Caco-2 (cell line): ENCODE results near the gene AGFG1. TPM values are rescaled to one million over a fixed set of nuclear protein-coding genes. Genes with fewer than 3 reads are reported as not detected.

Source experiments
- BruUV-seq: library from RNA; stranded (reverse); fragments of 400-500 nt; replicated peaks from 2 replicates; lab custom pipeline; 2021; lab: Mats Ljungman, UMichigan
- CTCF ChIA-PET: fragments of 300-600 bp; sonication (Branson Sonifier 250); formaldehyde crosslinking; loops from one replicate; lab custom pipeline; 2022; ENCODE audit warnings: antibody characterized with exemption; lab: Charles Lee
- POLR2A ChIA-PET: fragments of 300-600 bp; sonication (Branson Sonifier 250); formaldehyde crosslinking; loops from one replicate; lab custom pipeline; 2022; ENCODE audit warnings: antibody characterized with exemption; lab: Charles Lee
- DNase-seq, 2 experiments: peaks; one replicate each; pipeline versions ENCODE4 v3.0.0 to v3.0.0-alpha.2; 2020 to 2022
- H3K27me3 ChIP-seq: replicated peaks from 2 replicates; pipeline ENCODE4 v1.6.0; 2011; ENCODE audit warnings: low read length; ENCODE audit not compliant: control insufficient read depth, insufficient read depth
- H3K36me3 ChIP-seq: 2 replicates; pipeline ENCODE4 v1.5.1; 2011; ENCODE audit warnings: low read length; ENCODE audit not compliant: control insufficient read depth, insufficient read depth
- H3K4me1 ChIP-seq: fragments of 250-450 bp; sonication (Bioruptor Pico); 2 replicates; pipeline ENCODE4 v1.5.1; 2020; ENCODE audit warnings: mild to moderate bottlenecking
- H3K4me3 ChIP-seq: 2 replicates; pipeline ENCODE4 v1.5.1; 2011; ENCODE audit warnings: low read depth, mild to moderate bottlenecking, control low read depth, low read length
- H3K9me3 ChIP-seq: fragments of 250-450 bp; sonication (Bioruptor Pico); 2 replicates; pipeline ENCODE4 v1.5.1; 2020; ENCODE audit warnings: mild to moderate bottlenecking, moderate library complexity
- H3K27ac Mint-ChIP-seq: one replicate; pipeline ENCODE4 v1.8.0; 2022; ENCODE audit warnings: mixed read lengths; ENCODE audit not compliant: unreplicated experiment
- H3K27me3 Mint-ChIP-seq: one replicate; pipeline ENCODE4 v1.8.0; 2022; ENCODE audit warnings: mixed read lengths; ENCODE audit not compliant: insufficient read depth, unreplicated experiment
- H3K36me3 Mint-ChIP-seq: one replicate; pipeline ENCODE4 v1.8.0; 2022; ENCODE audit warnings: mild to moderate bottlenecking, mixed read lengths; ENCODE audit not compliant: insufficient read depth, unreplicated experiment
- H3K4me1 Mint-ChIP-seq: one replicate; pipeline ENCODE4 v1.8.0; 2022; ENCODE audit warnings: low read depth, mixed read lengths; ENCODE audit not compliant: unreplicated experiment
- H3K4me3 Mint-ChIP-seq: one replicate; pipeline ENCODE4 v1.8.0; 2022; ENCODE audit warnings: mild to moderate bottlenecking, moderate library complexity, mixed read lengths; ENCODE audit not compliant: unreplicated experiment
- H3K9me3 Mint-ChIP-seq: one replicate; pipeline ENCODE4 v1.8.0; 2022; ENCODE audit warnings: mixed read lengths; ENCODE audit not compliant: unreplicated experiment
- CTCF ChIP-seq, 2 experiments: fragments of 200-600 bp in 1 of 2; IDR thresholded peaks; 1 replicate in 1 of 2; 2 replicates in 1 of 2; pipeline versions ENCODE4 v1.5.1 to v1.8.0; 2011 to 2022; ENCODE audit warnings: antibody characterized with exemption in 1 of 2, control low read depth in 1 of 2, inconsistent platforms in 1 of 2, low read depth in 1 of 2, low read length in 1 of 2, mild to moderate bottlenecking in 1 of 2, moderate library complexity in 1 of 2; ENCODE audit not compliant: insufficient read depth in 1 of 2, severe bottlenecking in 1 of 2, unreplicated experiment in 1 of 2
- intact Hi-C: fragments of 100-400 bp; cut with micrococcal nuclease; formaldehyde crosslinking; loops from one replicate; pipeline ENCODE4 v1.10.0; 2022; ENCODE audit not compliant: unreplicated experiment
- total RNA-seq: library from RNA; stranded (reverse); gene quantifications from 2 replicates; pipeline ENCODE4 v1.2.3, GENCODE V29; 2022

Gene AGFG1
- total RNA-seq, 1 experiment from 2014 or later, result 73.1 TPM

- POLR2A ChIA-PET, result no interaction called here
Measured at GRCh38 chr2:227565080-227565479, 93.1 kb downstream of the AGFG1 start.

GRCh38 chr2:227566012-227566411 is 94.1 kb downstream of the AGFG1 start:
- no peak overlapping the region for H3K4me3 Mint-ChIP-seq
- Histone ChIP-seq H3K27me3 (no peaks in the 10 kb centered on the region), H3K4me3 (no peak overlapping the region), H3K36me3 (no peaks in the 10 kb centered on the region), H3K4me1 (no peaks in the 10 kb centered on the region), H3K9me3 (no peaks in the 10 kb centered on the region)
- no peaks in the 10 kb centered on the region for H3K27me3 Mint-ChIP-seq
- H3K9me3 Mint-ChIP-seq, result no peaks in the 10 kb centered on the region
- no peak for TF ChIP-seq CTCF (IDR thresholded peaks at IDR 0.05; ENCODE audit: insufficient read depth in 1 of 2, low read depth in 1 of 2, low read length in 1 of 2, severe bottlenecking in 1 of 2, unreplicated experiment in 1 of 2)
- POLR2A ChIA-PET, result interaction anchor here (1.0 kb wide), 1 partner anchor 78 kb away, joined by 3 read pairs; no protein-coding TSS in a partner anchor
- CTCF ChIA-PET, result no interaction called here
- no peak for DNase-seq
- H3K4me1 Mint-ChIP-seq, result no peaks in the 10 kb centered on the region
- intact Hi-C loops, result no loop called here
- no peak overlapping the region for H3K27ac Mint-ChIP-seq
- peaks cover 35% of the 10 kb centered on the region for H3K36me3 Mint-ChIP-seq
- no TSS peak for BruUV-seq

More at GRCh38 chr2:227565080-227565479, 93.1 kb downstream of the AGFG1 start:
- no TSS peak for BruUV-seq
- intact Hi-C loops, result no loop called here
- Histone ChIP-seq H3K36me3 (no peaks in the 10 kb centered on the region), H3K9me3 (no peaks in the 10 kb centered on the region), H3K27me3 (no peaks in the 10 kb centered on the region), H3K4me3 (no peak overlapping the region), H3K4me1 (no peaks in the 10 kb centered on the region)
- H3K36me3 Mint-ChIP-seq, result peaks cover 26% of the 10 kb centered on the region
- no peak for DNase-seq
- TF ChIP-seq CTCF (IDR thresholded peaks at IDR 0.05; ENCODE audit: insufficient read depth in 1 of 2, low read depth in 1 of 2, low read length in 1 of 2, severe bottlenecking in 1 of 2, unreplicated experiment in 1 of 2), result no peak
- no peaks in the 10 kb centered on the region for H3K9me3 Mint-ChIP-seq
- H3K4me3 Mint-ChIP-seq, result no peak overlapping the region
- no peaks in the 10 kb centered on the region for H3K27me3 Mint-ChIP-seq
- H3K27ac Mint-ChIP-seq, result no peak overlapping the region
- H3K4me1 Mint-ChIP-seq, result no peaks in the 10 kb centered on the region
- CTCF ChIA-PET, result no interaction called here

GRCh38 chr2:227568852-227569169 is 96.9 kb downstream of the AGFG1 start:
- no peak for DNase-seq
- Mint-ChIP-seq H3K4me1 (no peaks in the 10 kb centered on the region), H3K27me3 (no peaks in the 10 kb centered on the region), H3K36me3 (peaks cover 42% of the 10 kb centered on the region), H3K9me3 (no peaks in the 10 kb centered on the region), H3K4me3 (no peak overlapping the region), H3K27ac (no peak overlapping the region)
- BruUV-seq, result no TSS peak
- intact Hi-C loops, result no loop called here
- no peak for TF ChIP-seq CTCF (IDR thresholded peaks at IDR 0.05; ENCODE audit: insufficient read depth in 1 of 2, low read depth in 1 of 2, low read length in 1 of 2, severe bottlenecking in 1 of 2, unreplicated experiment in 1 of 2)
- no peak overlapping the region for H3K4me3 ChIP-seq
- H3K27me3 ChIP-seq, result no peaks in the 10 kb centered on the region
- no peaks in the 10 kb centered on the region for H3K36me3 ChIP-seq
- POLR2A ChIA-PET, result interaction anchor here (0.7 kb wide), 1 partner anchor 32 kb away, joined by 3 read pairs; no protein-coding TSS in a partner anchor
- no peaks in the 10 kb centered on the region for H3K9me3 ChIP-seq
- CTCF ChIA-PET, result no interaction called here
- no peaks in the 10 kb centered on the region for H3K4me1 ChIP-seq
